Stimulated activated CD8-positive, alpha-beta memory T cell treated with anti-CD3 and anti-CD28 coated beads, Interleukin-7, amount 100 ng/mL, for 24 hours (primary cell): ENCODE measurements around the gene MALL.
"Not testable (repeated sequence)": the region's sequence is repeated elsewhere in the genome, so short reads cannot be mapped to it uniquely, and the experiment has no call there.

ENCODE experiments used
- DNase-seq: peaks from one replicate; pipeline ENCODE4 v3.0.0-alpha.2; 2020; ENCODE audit warnings: low read depth

Gene MALL

GRCh38 chr2:110120171-110121051 lies 4.8 kb upstream of the MALL start:
- no peak for DNase-seq

- DNase-seq, result no peak
These were observed 550 bp upstream of the MALL start for GRCh38 chr2:110116033-110116710.

- no peak for DNase-seq
These were observed 779 bp downstream of the MALL start for GRCh38 chr2:110114831-110115255.

- no peak for DNase-seq
These were observed 1.5 kb downstream of the MALL start for GRCh38 chr2:110113961-110114591.

- DNase-seq, result not testable (repeated sequence)
These were observed 7.3 kb downstream of the MALL start for GRCh38 chr2:110108291-110108690.

GRCh38 chr2:110107092-110108079 lies 8.2 kb downstream of the MALL start:
- DNase-seq, result no peak

- no peak for DNase-seq
These were observed 9.0 kb downstream of the MALL start for GRCh38 chr2:110106642-110107041.

GRCh38 chr2:110105608-110106467 lies 9.8 kb downstream of the MALL start:
- DNase-seq, result no peak

GRCh38 chr2:110105183-110105582 lies 10.4 kb downstream of the MALL start:
- DNase-seq, result no peak

GRCh38 chr2:110104025-110104771 lies 11.4 kb downstream of the MALL start:
- no peak for DNase-seq

- DNase-seq, result no peak
These were observed 12.3 kb downstream of the MALL start for GRCh38 chr2:110103061-110103961.

- no peak for DNase-seq
These were observed 13.5 kb downstream of the MALL start for GRCh38 chr2:110101901-110102803.

GRCh38 chr2:110101280-110101844 lies 14.3 kb downstream of the MALL start:
- DNase-seq, result no peak

GRCh38 chr2:110100880-110101279 lies 14.7 kb downstream of the MALL start:
- not testable (repeated sequence) for DNase-seq

- no peak for DNase-seq
These were observed 15.1 kb downstream of the MALL start for GRCh38 chr2:110100480-110100879.

GRCh38 chr2:110099471-110100225 lies 16.0 kb downstream of the MALL start:
- no peak for DNase-seq

- DNase-seq, result no peak
These were observed 16.6 kb downstream of the MALL start for GRCh38 chr2:110099038-110099425.
